MCF 10A (cell line): ENCODE results near the gene SYT13. TPM values are rescaled to one million over a fixed set of nuclear protein-coding genes. Genes with fewer than 3 reads are reported as not detected.
A peak's percentile ranks its signal among the peaks of the same experiment; 100 is the strongest.

Experiments used
- BruUV-seq: library from RNA; stranded (reverse); fragments of 400-500 nt; replicated peaks from 2 replicates; lab custom pipeline; 2021; lab: Mats Ljungman, UMichigan
- CTCF ChIA-PET: fragments of 300-600 bp; sonication (Branson Sonifier 250); formaldehyde crosslinking; extraction: SDS; loops from one replicate; lab custom pipeline; 2021; ENCODE audit warnings: antibody characterized with exemption, inconsistent platforms; lab: Yijun Ruan, JAX
- POLR2A ChIA-PET: fragments of 300-600, 350-650 bp; sonication (Branson Sonifier 250); formaldehyde crosslinking; extraction: SDS; loops from one replicate; lab custom pipeline; 2020; ENCODE audit warnings: antibody characterized with exemption, inconsistent platforms; lab: Yijun Ruan, JAX
- DNase-seq: peaks from one replicate; pipeline ENCODE4 v3.0.0-alpha.2; 2018; ENCODE audit not compliant: unreplicated experiment
- H3K27ac Mint-ChIP-seq: one replicate; pipeline ENCODE4 v1.8.0; 2022; ENCODE audit warnings: mild to moderate bottlenecking, low read depth, mixed read lengths; ENCODE audit not compliant: unreplicated experiment
- H3K27me3 Mint-ChIP-seq: one replicate; pipeline ENCODE4 v1.8.0; 2022; ENCODE audit warnings: mixed read lengths; ENCODE audit not compliant: insufficient read depth, unreplicated experiment
- H3K36me3 Mint-ChIP-seq: one replicate; pipeline ENCODE4 v1.8.0; 2022; ENCODE audit warnings: mild to moderate bottlenecking, moderate library complexity, mixed read lengths; ENCODE audit not compliant: insufficient read depth, unreplicated experiment
- H3K4me1 Mint-ChIP-seq: one replicate; pipeline ENCODE4 v1.8.0; 2022; ENCODE audit warnings: mixed read lengths; ENCODE audit not compliant: insufficient read depth, unreplicated experiment
- H3K4me3 Mint-ChIP-seq: one replicate; pipeline ENCODE4 v1.8.0; 2022; ENCODE audit warnings: mild to moderate bottlenecking, moderate library complexity, mixed read lengths; ENCODE audit not compliant: unreplicated experiment
- H3K9me3 Mint-ChIP-seq: one replicate; pipeline ENCODE4 v1.8.0; 2022; ENCODE audit warnings: mixed read lengths; ENCODE audit not compliant: unreplicated experiment
- CTCF ChIP-seq: fragments of 200-600 bp; IDR thresholded peaks from one replicate; pipeline ENCODE4 v1.8.0; 2022; ENCODE audit warnings: antibody characterized with exemption, mild to moderate bottlenecking; ENCODE audit not compliant: unreplicated experiment
- intact Hi-C: fragments of 100-400 bp; cut with micrococcal nuclease; formaldehyde crosslinking; loops from 2 replicates; pipeline ENCODE4 v1.14.1; 2022
- total RNA-seq: library from RNA; stranded (reverse); gene quantifications from 2 replicates; pipeline ENCODE4 v1.2.3, GENCODE V29; 2022

The SYT13 gene
- total RNA-seq, 1 experiment from 2014 or later: not detected

GRCh38 chr11:45320371-45320770, 34.2 kb upstream of the SYT13 start:
- H3K27ac Mint-ChIP-seq: no peak overlapping the region
- ChIA-PET CTCF (interaction anchor here (0.6 to 1.9 kb wide), 3 partner anchors 11 to 393 kb away, joined by 3 to 5 read pairs (median 3); no protein-coding TSS in a partner anchor), POLR2A (no interaction called here)
- no TSS peak for BruUV-seq
- DNase-seq: no peak
- no peak overlapping the region for H3K4me3 Mint-ChIP-seq
- no peak for TF ChIP-seq CTCF
- intact Hi-C loops: no loop called here
- H3K4me1 Mint-ChIP-seq: no peaks in the 10 kb centered on the region
- H3K9me3 Mint-ChIP-seq: no peaks in the 10 kb centered on the region
- no peaks in the 10 kb centered on the region for H3K36me3 Mint-ChIP-seq
- H3K27me3 Mint-ChIP-seq: peaks cover 40% of the 10 kb centered on the region

GRCh38 chr11:45319077-45319476, 32.9 kb upstream of the SYT13 start:
- Mint-ChIP-seq H3K36me3 (no peaks in the 10 kb centered on the region), H3K9me3 (no peaks in the 10 kb centered on the region), H3K27ac (no peak overlapping the region), H3K4me1 (no peaks in the 10 kb centered on the region), H3K27me3 (peaks cover 46% of the 10 kb centered on the region), H3K4me3 (no peak overlapping the region)
- peak; percentile 16 for DNase-seq
- no TSS peak for BruUV-seq
- TF ChIP-seq CTCF: no peak
- intact Hi-C loops: no loop called here
- ChIA-PET POLR2A (no interaction called here), CTCF (interaction anchor here (0.6 to 2.6 kb wide), 5 partner anchors 12 to 452 kb away, joined by 3 to 10 read pairs (median 4); no protein-coding TSS in a partner anchor)

- Mint-ChIP-seq H3K4me3 (no peak overlapping the region), H3K27ac (no peak overlapping the region), H3K4me1 (no peaks in the 10 kb centered on the region), H3K27me3 (peaks cover 51% of the 10 kb centered on the region), H3K36me3 (no peaks in the 10 kb centered on the region), H3K9me3 (no peaks in the 10 kb centered on the region)
- DNase-seq: no peak
- ChIA-PET POLR2A (no interaction called here), CTCF (interaction anchor here (0.9 to 2.6 kb wide), 3 partner anchors 208 to 453 kb away, joined by 3 to 10 read pairs (median 3); no protein-coding TSS in a partner anchor)
- intact Hi-C loops: no loop called here
- TF ChIP-seq CTCF: no peak
- no TSS peak for BruUV-seq
Measured at GRCh38 chr11:45318516-45318915, 32.4 kb upstream of the SYT13 start.

- CTCF ChIA-PET: interaction anchor here (3.4 kb wide), 1 partner anchor 205 kb away, joined by 9 read pairs; no protein-coding TSS in a partner anchor
- intact Hi-C loops: no loop called here
- no peaks in the 10 kb centered on the region for H3K36me3 Mint-ChIP-seq
- no peak overlapping the region for H3K4me3 Mint-ChIP-seq
- TF ChIP-seq CTCF: no peak
- POLR2A ChIA-PET: no interaction called here
- no peaks in the 10 kb centered on the region for H3K4me1 Mint-ChIP-seq
- no peak overlapping the region for H3K27ac Mint-ChIP-seq
- no peak for DNase-seq
- no peaks in the 10 kb centered on the region for H3K9me3 Mint-ChIP-seq
- no TSS peak for BruUV-seq
- H3K27me3 Mint-ChIP-seq: peaks cover 61% of the 10 kb centered on the region
Measured at GRCh38 chr11:45316258-45316657, 30.1 kb upstream of the SYT13 start.
